Endothelial cell of umbilical vein (primary cell): Measurements from ENCODE around the gene SCYGR7. TPM values are rescaled to one million over a fixed set of nuclear protein-coding genes. Genes with fewer than 3 reads are reported as not detected.

Experiments used
- BruUV-seq: library from RNA; stranded (reverse); fragments of 400-500 nt; replicated peaks from 2 replicates; lab custom pipeline; 2021; lab: Mats Ljungman, UMichigan
- CTCF ChIA-PET: fragments of 300-600, 350-600 bp; sonication (Branson Sonifier 250); formaldehyde crosslinking; loops from one replicate; lab custom pipeline; 2021; ENCODE audit warnings: antibody characterized with exemption, inconsistent platforms; lab: Charles Lee
- POLR2A ChIA-PET: fragments of 300-600, 350-600 bp; sonication (Branson Sonifier 250); formaldehyde crosslinking; loops from one replicate; lab custom pipeline; 2021; ENCODE audit warnings: antibody characterized with exemption, inconsistent platforms; lab: Charles Lee
- DNase-seq: peaks from one replicate; pipeline ENCODE4 v3.0.0-alpha.2; 2011; ENCODE audit warnings: low read depth, low spot score
- FAIRE-seq: peaks from 2 replicates; lab custom pipeline; 2011; peaks lifted over from hg19 to GRCh38; lab: Jason Lieb, UNC
- H2AFZ ChIP-seq: 2 replicates; pipeline ENCODE4 v1.6.0; 2012; ENCODE audit warnings: low read depth, low read length, control low read depth, inconsistent platforms
- H3K27ac ChIP-seq: 2 replicates; pipeline ENCODE4 v1.5.1; 2011; ENCODE audit warnings: low read depth, mild to moderate bottlenecking, control low read depth, low read length, moderate library complexity; ENCODE audit not compliant: insufficient read depth
- H3K27me3 ChIP-seq, 2 experiments: 2 replicates each; pipeline versions ENCODE4 v1.6.0 to v1.6.1; 2011; ENCODE audit warnings: low read length in 2 of 2, mixed read lengths in 1 of 2; ENCODE audit not compliant: control insufficient read depth in 2 of 2, insufficient read depth in 2 of 2
- H3K36me3 ChIP-seq, 2 experiments: 2 replicates in 1 of 2; 3 replicates in 1 of 2; pipeline ENCODE4 v1.5.1; 2011; ENCODE audit warnings: low read length in 2 of 2, mild to moderate bottlenecking in 1 of 2, moderate library complexity in 1 of 2; ENCODE audit not compliant: control insufficient read depth in 2 of 2, insufficient read depth in 2 of 2; ENCODE audit errors: extremely low read depth in 1 of 2
- H3K4me1 ChIP-seq: 3 replicates; pipeline ENCODE4 v1.5.1; 2011; ENCODE audit warnings: mild to moderate bottlenecking, low read length; ENCODE audit not compliant: control insufficient read depth, insufficient read depth; ENCODE audit errors: extremely low read depth
- H3K4me2 ChIP-seq: 2 replicates; pipeline ENCODE4 v1.6.1; 2011; ENCODE audit warnings: low read length, control low read depth, mixed read lengths; ENCODE audit not compliant: insufficient read depth
- H3K4me3 ChIP-seq, 3 experiments: fragments of 200-600 bp in 1 of 3; sonication (generic), shearing (Covaris generic) in 1 of 3; replicated peaks in 1 of 3; 2 replicates each; pipeline ENCODE4 v1.5.1; 2011 to 2016; ENCODE audit warnings: control low read depth in 3 of 3, low read length in 3 of 3, mild to moderate bottlenecking in 2 of 3, inconsistent platforms in 1 of 3, low read depth in 1 of 3, moderate library complexity in 1 of 3; ENCODE audit not compliant: insufficient read depth in 1 of 3
- H3K79me2 ChIP-seq: 2 replicates; pipeline ENCODE4 v1.6.0; 2012; ENCODE audit warnings: low read length, inconsistent platforms; ENCODE audit not compliant: control insufficient read depth, insufficient read depth
- H3K9ac ChIP-seq: replicated peaks from 2 replicates; pipeline ENCODE3; 2011; ENCODE audit warnings: low read length, control low read depth; ENCODE audit not compliant: insufficient read depth; ENCODE audit errors: extremely low read depth
- H3K9me1 ChIP-seq: replicated peaks from 3 replicates; pipeline ENCODE4 v1.6.0; 2011; ENCODE audit warnings: mild to moderate bottlenecking, low read length; ENCODE audit not compliant: control insufficient read depth, insufficient read depth; ENCODE audit errors: extremely low read depth
- H3K9me3 ChIP-seq: replicated peaks from 2 replicates; pipeline ENCODE4 v1.5.1; 2012; ENCODE audit warnings: low read length, inconsistent platforms; ENCODE audit not compliant: control insufficient read depth, insufficient read depth
- H4K20me1 ChIP-seq: replicated peaks from 2 replicates; pipeline ENCODE3; 2011; ENCODE audit warnings: mild to moderate bottlenecking, low read length; ENCODE audit not compliant: control insufficient read depth, insufficient read depth; ENCODE audit errors: extremely low read depth
- EZH2 ChIP-seq: IDR thresholded peaks from 2 replicates; pipeline ENCODE4 v1.6.1; 2012; ENCODE audit warnings: borderline replicate concordance, low read depth, mild to moderate bottlenecking, moderate library complexity, low read length, inconsistent platforms; ENCODE audit not compliant: severe bottlenecking
- FOS ChIP-seq: IDR thresholded peaks from 2 replicates; pipeline ENCODE4 v1.6.1; 2011; ENCODE audit warnings: mild to moderate bottlenecking, low read length, moderate library complexity, borderline replicate concordance; ENCODE audit not compliant: insufficient read depth
- GATA2 ChIP-seq: IDR thresholded peaks from 2 replicates; pipeline ENCODE4 v1.7.0; 2011; ENCODE audit warnings: low read depth, mild to moderate bottlenecking, moderate library complexity, mixed read lengths, low read length; ENCODE audit not compliant: insufficient read length, insufficient read depth
- JUN ChIP-seq: IDR thresholded peaks from 2 replicates; pipeline ENCODE4 v1.6.1; 2011; ENCODE audit warnings: borderline replicate concordance, low read depth; ENCODE audit not compliant: insufficient read length, insufficient read depth
- MYC ChIP-seq: IDR thresholded peaks from one replicate; pipeline ENCODE4 v1.6.1; 2011; ENCODE audit warnings: mild to moderate bottlenecking, low read depth, low read length
- POLR2AphosphoS5 ChIP-seq: IDR thresholded peaks from 2 replicates; pipeline ENCODE4 v1.6.1; 2012; ENCODE audit warnings: low read depth, mild to moderate bottlenecking, control low read depth, low read length, moderate library complexity; ENCODE audit not compliant: insufficient read depth
- dilution Hi-C: fragments of 300-500 bp; cut with MboI; formaldehyde crosslinking; loops from one replicate; pipeline ENCODE4 v1.15.0; 2019; ENCODE audit warnings: low sequenced_read_pairs; ENCODE audit not compliant: extremely low pct_ligation_motif_present
- intact Hi-C: fragments of 100-400 bp; cut with micrococcal nuclease; formaldehyde crosslinking; loops from one replicate; pipeline ENCODE4 v1.10.0; 2022
- polyA plus RNA-seq, 4 experiments: library from polyadenylated mRNA; depleted of rRNA in 3 of 4; stranded (reverse) in 3 of 4; unstranded in 1 of 4; fragments of >200 nt; gene quantifications; 2 replicates each; pipeline versions ENCODE4 v1.2.1 to v1.2.3, GENCODE V29; 2011 to 2012; ENCODE audit warnings: missing spikeins in 1 of 4
- total RNA-seq: library from RNA; stranded (reverse); gene quantifications from 2 replicates; pipeline ENCODE4 v1.2.3, GENCODE V29; 2021
- TF ChIP-seq, protein P1 (sequence below): IDR thresholded peaks from 2 replicates; pipeline ENCODE4 v1.6.1; 2011; ENCODE audit not compliant: insufficient read depth, insufficient read length
- TF ChIP-seq, protein P2 (sequence below), 2 donors: IDR thresholded peaks; 1 replicate in 1 of 2; 2 replicates in 1 of 2; pipeline ENCODE4 v1.5.1; 2011; ENCODE audit warnings: low read length in 2 of 2, mild to moderate bottlenecking in 2 of 2, moderate library complexity in 2 of 2, control low read depth in 1 of 2, inconsistent platforms in 1 of 2, low read depth in 1 of 2; ENCODE audit not compliant: insufficient read depth in 1 of 2; ENCODE audit errors: extremely low read depth in 1 of 2

Gene SCYGR7
- total and polyA plus RNA-seq, 2 donors (not counting 3 experiments of a cell fraction or from before 2014, with no cell fraction given), result not detected

DNA sequence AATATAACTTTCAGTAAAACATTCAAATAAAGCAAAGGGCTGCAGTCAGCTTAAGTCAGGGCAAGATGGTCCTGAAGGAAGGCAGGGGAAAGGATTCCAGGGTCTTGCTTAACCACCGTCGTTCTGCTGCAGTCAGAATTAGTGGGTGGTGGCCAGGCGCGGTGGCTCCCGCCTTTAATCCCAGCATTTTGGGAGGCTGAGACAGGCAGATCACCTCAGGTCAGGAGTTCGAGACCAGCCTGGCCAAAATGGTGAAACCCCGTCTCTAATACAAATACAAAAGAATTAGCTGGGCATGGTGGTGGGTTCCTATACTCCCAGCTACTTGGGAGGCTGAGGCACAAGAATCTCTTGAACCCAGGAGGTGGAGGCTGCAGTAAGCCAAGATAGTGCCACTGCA lies 17.1 kb upstream of the SCYGR7 start:
- Histone ChIP-seq H3K79me2 (no peaks in the 10 kb centered on the region), H3K9ac (no peak overlapping the region), H3K4me1 (no peaks in the 10 kb centered on the region), H3K27ac (no peak overlapping the region), H3K9me3 (no peaks in the 10 kb centered on the region), H2AFZ (no peak overlapping the region), H3K9me1 (no peaks in the 10 kb centered on the region), H4K20me1 (no peaks in the 10 kb centered on the region), H3K36me3 (no peaks in the 10 kb centered on the region), H3K4me2 (no peak overlapping the region), H3K27me3 (no peaks in the 10 kb centered on the region), H3K4me3 (no peak overlapping the region)
- intact Hi-C loops, result no loop called here
- no peak for TF ChIP-seq MYC
- TF ChIP-seq FOS, result no peak
- TF ChIP-seq, protein P1, sequence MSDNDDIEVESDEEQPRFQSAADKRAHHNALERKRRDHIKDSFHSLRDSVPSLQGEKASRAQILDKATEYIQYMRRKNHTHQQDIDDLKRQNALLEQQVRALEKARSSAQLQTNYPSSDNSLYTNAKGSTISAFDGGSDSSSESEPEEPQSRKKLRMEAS, result no peak
- no peak for TF ChIP-seq POLR2AphosphoS5
- no peak for TF ChIP-seq GATA2
- no peak for TF ChIP-seq EZH2
- TF ChIP-seq, protein P2, sequence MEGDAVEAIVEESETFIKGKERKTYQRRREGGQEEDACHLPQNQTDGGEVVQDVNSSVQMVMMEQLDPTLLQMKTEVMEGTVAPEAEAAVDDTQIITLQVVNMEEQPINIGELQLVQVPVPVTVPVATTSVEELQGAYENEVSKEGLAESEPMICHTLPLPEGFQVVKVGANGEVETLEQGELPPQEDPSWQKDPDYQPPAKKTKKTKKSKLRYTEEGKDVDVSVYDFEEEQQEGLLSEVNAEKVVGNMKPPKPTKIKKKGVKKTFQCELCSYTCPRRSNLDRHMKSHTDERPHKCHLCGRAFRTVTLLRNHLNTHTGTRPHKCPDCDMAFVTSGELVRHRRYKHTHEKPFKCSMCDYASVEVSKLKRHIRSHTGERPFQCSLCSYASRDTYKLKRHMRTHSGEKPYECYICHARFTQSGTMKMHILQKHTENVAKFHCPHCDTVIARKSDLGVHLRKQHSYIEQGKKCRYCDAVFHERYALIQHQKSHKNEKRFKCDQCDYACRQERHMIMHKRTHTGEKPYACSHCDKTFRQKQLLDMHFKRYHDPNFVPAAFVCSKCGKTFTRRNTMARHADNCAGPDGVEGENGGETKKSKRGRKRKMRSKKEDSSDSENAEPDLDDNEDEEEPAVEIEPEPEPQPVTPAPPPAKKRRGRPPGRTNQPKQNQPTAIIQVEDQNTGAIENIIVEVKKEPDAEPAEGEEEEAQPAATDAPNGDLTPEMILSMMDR (IDR thresholded peaks at IDR 0.05; ENCODE audit: extremely low read depth in 1 of 2, insufficient read depth in 1 of 2, low read depth in 1 of 2, low read length in 2 of 2), result no peak
- TF ChIP-seq JUN, result no peak
- dilution Hi-C loops, result no loop called here
- ChIA-PET CTCF (no interaction called here), POLR2A (no interaction called here)
- DNase-seq, result no peak
- no TSS peak for BruUV-seq
- no peak for FAIRE-seq
